ENCODE measurements around the gene FZD4. TPM values are rescaled to one million over a fixed set of nuclear protein-coding genes. Genes with fewer than 3 reads are reported as not detected.

FZD4 gene
- polyA plus RNA-seq, 4 donors, result 0.22 to 12.2 (median 3.6) TPM

GRCh38 chr11:86901599-86901998 is 53.6 kb downstream of the FZD4 start:
- no peak overlapping the region for H3K4me3 ChIP-seq (ENCODE audit: low read depth in 1 of 3, low read length in 3 of 3)

GRCh38 chr11:86900162-86900561 is 55.0 kb downstream of the FZD4 start:
- FAIRE-seq, result no peak
- H3K36me3 ChIP-seq (ENCODE audit: control insufficient read depth in 3 of 3, insufficient read depth in 2 of 3, low read depth in 1 of 3, low read length in 3 of 3), result no peaks in the 10 kb centered on the region

More at GRCh38 chr11:86901599-86901998, 53.6 kb downstream of the FZD4 start:
- H3K36me3 ChIP-seq (ENCODE audit: control insufficient read depth in 3 of 3, insufficient read depth in 2 of 3, low read depth in 1 of 3, low read length in 3 of 3), result no peaks in the 10 kb centered on the region
- no peaks in the 10 kb centered on the region for H3K9me3 ChIP-seq (ENCODE audit: control insufficient read depth in 2 of 2, insufficient read depth in 1 of 2, low read depth in 1 of 2, low read length in 1 of 2)
- no peaks in the 10 kb centered on the region for H3K4me1 ChIP-seq (ENCODE audit: control insufficient read depth in 3 of 3, insufficient read depth in 2 of 3, low read depth in 1 of 3, low read length in 2 of 3)
- WGBS, 3 donors, result 88 to 92% (median 89%) methylated on average over 3 of the region's 3 CpGs
- H3K27me3 ChIP-seq (ENCODE audit: control insufficient read depth in 3 of 3, insufficient read depth in 3 of 3, low read length in 3 of 3), result no peaks in the 10 kb centered on the region
- FAIRE-seq (no peak), DNase-seq (no peak)
- H3K27ac ChIP-seq (ENCODE audit: low read depth in 1 of 3, low read length in 2 of 3), result no peak overlapping the region

GRCh38 chr11:86898689-86899088 is 56.5 kb downstream of the FZD4 start:
- Histone ChIP-seq H3K4me3 (ENCODE audit: low read depth in 1 of 3, low read length in 3 of 3) (no peak overlapping the region), H3K36me3 (ENCODE audit: control insufficient read depth in 3 of 3, insufficient read depth in 2 of 3, low read depth in 1 of 3, low read length in 3 of 3) (no peaks in the 10 kb centered on the region), H3K27me3 (ENCODE audit: control insufficient read depth in 3 of 3, insufficient read depth in 3 of 3, low read length in 3 of 3) (no peaks in the 10 kb centered on the region), H3K4me1 (ENCODE audit: control insufficient read depth in 3 of 3, insufficient read depth in 2 of 3, low read depth in 1 of 3, low read length in 2 of 3) (no peaks in the 10 kb centered on the region), H3K27ac (ENCODE audit: low read depth in 1 of 3, low read length in 2 of 3) (no peak overlapping the region), H3K9me3 (ENCODE audit: control insufficient read depth in 2 of 2, insufficient read depth in 1 of 2, low read depth in 1 of 2, low read length in 1 of 2) (no peaks in the 10 kb centered on the region)
- FAIRE-seq (no peak), DNase-seq (no peak)
- WGBS, 3 donors, result 82 to 100% (median 97%) methylated on average over 1 of the region's 1 CpG

More at GRCh38 chr11:86900162-86900561, 55.0 kb downstream of the FZD4 start:
- no peak for DNase-seq
- WGBS, 3 donors, result 57 to 82% (median 66%) methylated on average over 3 of the region's 3 CpGs
- Histone ChIP-seq H3K27me3 (ENCODE audit: control insufficient read depth in 3 of 3, insufficient read depth in 3 of 3, low read length in 3 of 3) (no peaks in the 10 kb centered on the region), H3K27ac (ENCODE audit: low read depth in 1 of 3, low read length in 2 of 3) (no peak overlapping the region), H3K4me3 (ENCODE audit: low read depth in 1 of 3, low read length in 3 of 3) (no peak overlapping the region), H3K9me3 (ENCODE audit: control insufficient read depth in 2 of 2, insufficient read depth in 1 of 2, low read depth in 1 of 2, low read length in 1 of 2) (no peaks in the 10 kb centered on the region), H3K4me1 (ENCODE audit: control insufficient read depth in 3 of 3, insufficient read depth in 2 of 3, low read depth in 1 of 3, low read length in 2 of 3) (no peaks in the 10 kb centered on the region)

- 66 to 78% (median 74%) methylated on average over 5 of the region's 5 CpGs for WGBS, 3 donors
- no peak for FAIRE-seq
These were observed 58.8 kb downstream of the FZD4 start for GRCh38 chr11:86896441-86896841.

More at GRCh38 chr11:86896441-86896841, 58.8 kb downstream of the FZD4 start:
- H3K4me1 ChIP-seq (ENCODE audit: control insufficient read depth in 3 of 3, insufficient read depth in 2 of 3, low read depth in 1 of 3, low read length in 2 of 3), result no peaks in the 10 kb centered on the region
- no peaks in the 10 kb centered on the region for H3K36me3 ChIP-seq (ENCODE audit: control insufficient read depth in 3 of 3, insufficient read depth in 2 of 3, low read depth in 1 of 3, low read length in 3 of 3)
- H3K27ac ChIP-seq (ENCODE audit: low read depth in 1 of 3, low read length in 2 of 3), result no peak overlapping the region
- H3K27me3 ChIP-seq (ENCODE audit: control insufficient read depth in 3 of 3, insufficient read depth in 3 of 3, low read length in 3 of 3), result no peaks in the 10 kb centered on the region
- H3K9me3 ChIP-seq (ENCODE audit: control insufficient read depth in 2 of 2, insufficient read depth in 1 of 2, low read depth in 1 of 2, low read length in 1 of 2), result no peaks in the 10 kb centered on the region
- no peak for DNase-seq
- no peak overlapping the region for H3K4me3 ChIP-seq (ENCODE audit: low read depth in 1 of 3, low read length in 3 of 3)

Other genes starting within 250 kb of the FZD4 start
- 10 to 100 TPM in 2 of 4 donors, 1 to 10 TPM in 1, under 1 TPM in 1; 0.89 to 25.6 (median 9.2) TPM for gene PRSS23, start 154.9 kb downstream of the FZD4 start, polyA plus RNA-seq
- gene TMEM135, start 82.5 kb upstream of the FZD4 start, polyA plus RNA-seq, result 10 to 100 TPM; 11.3 to 22.6 (median 14.1) TPM

Measured in small intestine (tissue), 7 donors.